ENCODE measurements around the gene PKDREJ.
A peak's percentile ranks its signal among the peaks of the same experiment; 100 is the strongest.
"Not testable (repeated sequence)": the region's sequence is repeated elsewhere in the genome, so short reads cannot be mapped to it uniquely, and the experiment has no call there.

Gene PKDREJ

DNA sequence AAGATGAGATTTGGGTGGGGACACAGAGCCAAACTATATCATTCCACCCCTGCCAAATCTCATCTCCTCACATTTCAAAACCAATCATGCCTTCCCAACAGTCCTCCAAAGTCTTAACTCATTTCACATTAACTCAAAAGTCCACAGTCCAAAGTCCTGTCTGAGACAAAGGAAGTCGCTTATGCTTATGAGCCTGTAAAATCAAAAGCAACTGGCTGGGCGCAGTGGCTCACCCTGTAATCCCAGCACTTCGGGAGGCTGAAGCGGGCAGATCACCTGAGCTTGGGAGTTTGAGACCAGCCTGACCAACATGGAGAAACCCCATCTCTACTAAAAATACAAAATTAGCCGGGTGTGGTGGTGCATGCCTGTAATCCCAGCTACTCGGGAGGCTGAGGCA, 1.4 kb upstream of the PKDREJ start:
- DNase-seq (ENCODE audit: low read depth in 2 of 2): not testable (repeated sequence)

DNA sequence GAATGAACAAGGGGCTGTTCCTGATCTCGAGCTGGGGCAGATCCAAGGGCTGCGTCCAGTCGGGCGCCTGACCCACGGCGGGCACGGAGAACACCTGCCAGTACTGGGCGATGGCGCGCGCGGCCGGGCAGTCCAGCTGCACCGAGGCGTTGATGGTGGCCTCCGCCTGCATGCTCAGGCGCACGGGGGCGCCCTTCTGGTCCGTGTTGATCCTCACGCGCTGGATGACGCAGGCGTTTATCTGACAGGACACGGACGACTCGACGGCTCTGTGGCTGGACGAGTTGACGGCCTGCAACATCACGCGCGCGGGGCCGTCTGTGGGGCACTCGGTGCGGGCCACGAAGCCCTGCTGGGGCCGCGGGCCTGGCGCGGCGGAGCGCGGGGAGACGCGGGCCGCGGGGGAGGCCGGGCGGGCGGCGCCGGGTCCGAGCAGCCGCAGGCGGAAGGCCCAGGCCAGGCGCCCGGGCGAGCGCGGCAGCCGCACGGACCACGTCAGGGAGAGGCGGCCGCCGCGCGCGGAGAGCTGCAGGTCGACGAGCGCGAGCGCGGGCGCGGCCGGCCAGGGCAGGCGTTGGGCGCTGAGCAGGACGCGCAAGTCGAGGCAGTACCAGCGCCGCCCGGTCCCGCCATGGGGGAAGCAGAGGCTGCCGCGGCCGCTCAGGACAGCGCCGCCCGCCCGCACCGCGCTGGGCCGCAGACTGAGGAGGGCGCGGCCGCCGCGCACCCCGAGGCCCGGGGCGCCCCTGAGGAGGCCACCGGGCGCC, 511 bp downstream of the PKDREJ start:
- peak in 1 of 2 experiments; percentile 38 for DNase-seq (ENCODE audit: low read depth in 2 of 2)

DNA sequence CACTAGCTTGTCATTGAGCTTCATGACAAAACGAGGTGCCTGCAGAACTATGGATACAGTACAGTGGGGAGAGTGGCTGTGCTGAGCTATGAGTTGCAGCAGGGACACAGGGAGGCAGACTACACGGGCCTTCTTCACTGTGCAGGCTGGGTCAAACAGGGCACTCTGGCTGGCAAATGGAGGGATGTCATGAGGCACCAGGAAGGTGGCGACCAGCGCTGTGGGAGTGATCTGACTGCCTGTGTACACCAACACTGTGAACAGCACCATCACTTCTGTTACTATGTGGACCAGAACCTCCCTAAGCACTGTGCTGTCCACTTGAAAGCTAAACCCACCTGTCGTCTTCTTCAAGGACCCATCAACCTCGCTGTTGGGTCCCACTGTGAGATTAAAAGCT, 3.1 kb downstream of the PKDREJ start:
- no peak for DNase-seq (ENCODE audit: low read depth in 2 of 2)

DNA sequence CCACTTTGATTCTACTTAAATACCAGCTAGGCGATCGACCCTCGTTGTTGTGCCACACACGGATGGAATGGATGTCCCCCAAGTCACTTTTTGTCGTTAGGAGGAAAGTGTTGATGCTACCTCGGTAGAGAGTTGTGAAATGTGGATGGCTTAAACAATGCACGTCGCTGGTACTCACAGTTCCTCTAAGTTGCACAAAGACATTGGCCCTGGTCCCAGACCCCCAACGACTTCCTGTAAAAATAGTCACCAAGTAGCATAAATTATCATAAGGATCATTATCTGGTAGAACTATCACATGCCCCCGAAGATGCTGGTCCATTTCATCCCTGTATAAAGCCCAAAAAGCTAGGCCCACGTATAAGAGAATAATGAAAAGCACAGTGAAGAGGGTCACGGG, 3.8 kb downstream of the PKDREJ start:
- no peak for DNase-seq (ENCODE audit: low read depth in 2 of 2)

DNA sequence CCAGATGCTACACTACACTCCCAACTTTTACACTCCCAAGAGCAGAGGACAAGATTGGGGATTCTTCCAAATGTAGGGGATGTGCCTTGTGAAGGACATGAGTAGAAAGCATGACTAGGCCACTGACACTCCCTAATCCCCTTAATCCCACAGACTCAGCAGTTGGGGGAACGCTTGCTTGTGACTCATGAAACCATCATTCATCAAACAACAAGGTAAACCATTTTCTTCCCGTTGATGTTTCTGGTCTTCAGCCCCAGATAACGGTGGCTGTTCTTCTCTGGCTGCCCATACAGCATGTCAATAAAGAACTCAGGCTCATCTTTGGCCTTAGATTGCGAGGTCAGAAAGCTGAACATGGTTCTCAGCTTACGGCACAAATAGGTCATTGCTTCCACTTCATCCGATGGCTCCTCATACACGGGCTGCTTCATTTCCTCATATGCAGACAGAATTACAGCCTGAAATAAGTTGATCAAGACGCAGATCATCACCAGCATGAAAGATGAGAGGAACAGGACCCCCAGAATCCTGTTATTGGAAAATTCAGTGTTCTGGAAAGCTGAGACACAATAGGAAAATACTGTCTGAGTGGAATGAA, 6.7 kb downstream of the PKDREJ start:
- no peak for DNase-seq (ENCODE audit: low read depth in 2 of 2)

DNA sequence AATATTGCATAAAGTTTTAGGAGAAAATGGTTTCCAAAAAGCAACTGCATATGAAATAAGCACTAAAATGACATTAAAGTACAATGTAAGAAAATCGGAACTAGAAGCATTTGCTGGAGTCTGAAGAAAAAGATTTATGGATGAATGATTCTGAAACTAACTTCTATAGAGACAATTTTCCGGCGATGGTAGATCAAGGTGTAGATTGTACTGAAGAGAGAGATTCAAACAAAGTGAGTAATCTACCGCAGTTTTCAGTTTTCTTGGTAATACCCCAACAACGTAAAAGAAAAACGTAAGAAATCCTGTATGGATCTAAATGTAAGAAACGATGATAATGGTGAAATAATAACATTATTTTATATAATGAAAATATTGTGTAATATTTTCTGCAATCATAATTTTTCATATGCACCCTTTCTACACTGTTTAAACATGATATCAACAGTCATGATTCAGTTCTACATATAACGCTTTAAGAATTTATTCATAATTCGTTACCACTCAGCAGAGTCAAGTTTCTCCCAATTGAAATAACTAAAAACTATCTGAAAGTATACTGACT, 11.2 kb downstream of the PKDREJ start:
- no peak for DNase-seq (ENCODE audit: low read depth in 2 of 2)

DNA sequence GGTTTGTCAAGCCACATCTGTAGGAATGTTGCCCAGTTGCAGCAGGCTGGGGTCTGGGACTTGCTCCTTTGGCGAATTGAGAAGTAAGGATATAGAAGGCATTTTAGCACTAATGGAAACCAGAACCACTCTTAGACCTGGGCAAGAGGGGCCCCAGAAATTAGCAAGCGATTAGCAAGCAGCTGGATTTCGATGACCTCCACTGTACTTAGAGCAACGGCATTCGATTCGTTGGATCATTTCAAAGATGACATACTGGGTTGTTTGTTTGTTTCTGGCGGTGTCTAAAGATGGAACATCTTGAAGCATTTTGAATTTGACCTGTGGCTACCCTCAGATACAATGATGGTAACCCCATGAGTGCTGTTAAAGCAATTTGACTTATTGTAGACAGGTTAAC, 11.9 kb downstream of the PKDREJ start:
- DNase-seq (ENCODE audit: low read depth in 2 of 2): no peak

DNA sequence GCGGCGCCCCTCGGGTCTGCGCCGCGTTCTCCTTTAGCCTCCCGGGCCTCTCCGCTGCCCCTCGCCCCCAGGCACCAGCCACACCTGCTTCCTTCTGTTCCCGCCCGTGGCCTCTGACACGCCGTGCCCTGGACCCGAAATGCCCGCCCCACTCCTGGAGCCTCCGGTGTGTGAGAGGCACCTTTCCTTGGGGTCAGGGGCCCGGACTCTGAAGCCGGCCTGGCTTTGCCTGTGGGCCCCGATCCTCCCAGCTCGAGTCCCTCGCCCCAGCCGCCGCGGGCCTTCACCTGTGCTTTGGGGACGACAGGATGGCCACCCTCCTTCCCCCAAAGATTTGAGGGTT, 12.4 kb downstream of the PKDREJ start:
- DNase-seq (ENCODE audit: low read depth in 2 of 2): no peak

DNA sequence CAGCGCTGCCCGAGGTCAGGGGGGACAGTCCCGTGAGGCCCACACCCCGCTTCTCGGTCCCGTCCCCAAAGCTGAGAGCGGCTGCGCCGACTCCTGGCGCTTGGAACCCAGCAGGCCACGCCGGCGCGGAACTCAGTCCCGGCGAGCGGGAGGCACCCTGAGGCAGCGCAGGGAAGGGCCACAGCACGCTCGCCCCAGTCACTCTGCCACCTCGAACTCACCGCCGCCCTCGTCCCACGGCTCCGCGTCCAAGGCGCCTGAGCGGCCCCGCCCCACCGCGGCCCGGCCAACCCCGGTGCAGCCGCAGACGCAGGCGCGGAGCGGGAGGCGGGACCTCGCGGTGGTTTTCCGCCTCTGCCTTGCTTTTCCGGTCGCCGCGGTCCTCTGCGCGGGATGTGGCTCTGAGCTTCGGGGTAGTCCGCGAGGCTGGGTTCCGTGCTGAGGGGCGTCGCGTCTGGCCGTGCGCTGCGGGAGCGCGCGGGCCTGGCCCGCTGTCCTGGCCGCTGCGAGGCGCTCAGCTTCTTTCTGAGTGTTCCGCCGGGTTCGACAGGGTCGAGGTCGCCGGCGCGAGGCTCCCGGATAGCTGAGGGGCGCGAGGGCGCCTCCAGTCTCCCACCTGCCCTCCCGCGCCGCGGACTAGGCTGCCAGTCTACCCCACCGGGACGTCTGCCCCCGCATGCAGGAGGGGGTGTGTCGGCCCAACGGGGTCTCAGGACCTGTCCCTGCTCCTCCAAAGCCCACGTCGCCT, 12.9 kb downstream of the PKDREJ start, which contains the start of gene CDPF1:
TSS of gene CDPF1 (minus strand) at position 259 of the 748 bp plus-strand sequence. CDS start 2,009 bp downstream, outside the sequence.
- peak; percentile 83 to 89 for DNase-seq (ENCODE audit: low read depth in 2 of 2)

DNA sequence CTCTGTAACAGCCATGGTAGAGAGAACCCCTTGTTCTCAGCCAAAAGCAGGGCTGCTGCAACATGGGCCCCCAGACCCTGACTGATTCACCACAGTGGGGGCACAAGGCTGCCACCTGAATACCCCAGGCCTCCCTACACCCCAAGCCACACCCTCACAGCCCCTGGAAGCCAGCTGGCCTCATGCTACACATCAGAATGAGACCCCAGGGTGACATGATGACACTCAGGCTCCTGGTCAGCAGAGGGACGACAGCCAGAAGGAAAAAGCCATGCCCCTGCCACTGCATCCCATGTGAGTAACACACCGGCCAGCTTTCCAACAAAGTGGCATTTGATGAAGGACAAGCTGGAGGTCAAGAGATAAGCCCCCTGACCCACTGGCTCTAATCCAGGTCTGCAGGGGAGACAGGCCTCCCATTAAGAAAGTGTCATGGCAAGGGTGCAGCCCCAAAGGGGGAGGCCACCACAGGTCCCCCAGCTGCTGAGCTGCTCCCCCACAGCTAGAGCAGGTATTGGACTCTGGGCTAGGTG, 15.6 kb downstream of the PKDREJ start:
- DNase-seq (ENCODE audit: low read depth in 2 of 2): no peak

DNA sequence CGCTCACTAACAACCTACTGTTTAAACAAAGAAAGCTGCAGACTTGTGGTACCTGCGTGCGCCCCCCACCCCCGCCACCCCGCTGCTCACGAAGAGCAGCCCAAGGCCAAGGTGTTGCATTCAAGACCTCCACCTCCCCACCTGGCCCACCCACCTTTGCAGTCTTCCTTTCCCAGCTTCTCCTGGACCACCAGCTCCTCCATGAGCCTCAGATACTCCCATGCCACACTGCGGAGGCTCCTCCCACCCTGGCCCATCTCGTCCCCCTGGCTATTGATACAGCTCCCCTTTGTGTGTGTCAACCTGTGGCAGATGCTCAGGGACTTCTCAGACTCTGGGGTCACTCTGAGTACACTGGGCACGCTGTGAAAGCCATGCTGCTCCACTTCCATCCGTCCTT, 17.0 kb downstream of the PKDREJ start:
- DNase-seq (ENCODE audit: low read depth in 2 of 2): no peak

DNA sequence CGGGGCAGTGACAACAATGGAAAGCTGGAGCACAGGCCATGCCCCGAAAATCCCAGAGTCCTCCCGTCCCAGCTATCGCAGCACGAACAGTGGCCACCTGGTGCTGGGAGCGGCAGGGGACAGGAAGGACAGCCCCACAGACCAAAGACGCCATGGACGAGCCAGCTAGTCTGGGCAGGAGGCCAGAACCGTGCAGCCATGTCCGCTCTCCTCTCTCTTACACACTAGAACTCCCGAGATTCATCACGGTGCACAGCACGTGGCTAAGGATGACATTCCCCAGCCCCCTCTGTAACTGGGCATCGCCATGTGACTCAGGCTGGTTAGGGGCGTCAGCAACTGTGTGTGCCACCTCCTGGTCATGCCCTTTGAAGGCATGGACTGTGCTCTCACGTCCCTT, 17.6 kb downstream of the PKDREJ start:
- no peak for DNase-seq (ENCODE audit: low read depth in 2 of 2)

DNA sequence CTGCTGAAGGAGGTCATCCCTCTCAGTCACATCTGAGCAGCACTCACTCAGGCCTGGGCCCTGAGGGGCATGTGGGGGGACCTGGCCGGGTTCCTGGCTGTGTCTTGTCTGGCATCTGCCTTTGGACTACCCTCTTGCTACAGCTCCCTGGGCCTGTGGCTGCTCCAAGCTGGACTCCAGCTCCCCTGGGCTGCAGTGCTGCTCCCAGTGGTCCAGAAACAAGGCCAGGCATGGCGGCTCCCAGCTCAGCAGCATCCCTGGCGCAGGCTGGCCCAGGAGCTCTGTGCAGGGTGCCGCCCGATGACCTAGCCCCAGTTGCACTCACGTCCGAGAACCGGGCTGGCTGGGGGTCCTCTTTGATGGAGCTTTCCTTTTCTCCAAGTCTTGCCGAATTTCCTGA, 18.4 kb downstream of the PKDREJ start:
- DNase-seq (ENCODE audit: low read depth in 2 of 2): no peak

DNA sequence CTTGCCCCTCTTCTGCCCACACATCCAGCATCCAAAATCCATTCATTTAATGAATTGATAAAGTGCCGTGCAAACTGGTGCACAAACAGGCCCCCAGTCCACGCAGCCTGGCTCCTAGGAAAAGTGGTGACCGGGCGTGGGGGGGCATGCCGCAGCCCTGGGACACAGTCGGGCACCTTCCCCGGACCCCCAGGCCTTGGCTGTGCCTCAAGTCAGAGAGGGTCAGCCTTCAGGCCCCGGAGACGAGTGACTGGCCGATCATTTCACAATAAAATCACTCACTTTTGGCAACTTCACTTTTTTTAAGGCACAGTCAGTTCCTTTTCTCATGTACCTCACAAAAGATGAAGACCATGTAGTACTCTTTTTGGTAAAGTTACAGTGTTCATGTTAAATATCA, 21.1 kb downstream of the PKDREJ start:
- no peak for DNase-seq (ENCODE audit: low read depth in 2 of 2)

DNA sequence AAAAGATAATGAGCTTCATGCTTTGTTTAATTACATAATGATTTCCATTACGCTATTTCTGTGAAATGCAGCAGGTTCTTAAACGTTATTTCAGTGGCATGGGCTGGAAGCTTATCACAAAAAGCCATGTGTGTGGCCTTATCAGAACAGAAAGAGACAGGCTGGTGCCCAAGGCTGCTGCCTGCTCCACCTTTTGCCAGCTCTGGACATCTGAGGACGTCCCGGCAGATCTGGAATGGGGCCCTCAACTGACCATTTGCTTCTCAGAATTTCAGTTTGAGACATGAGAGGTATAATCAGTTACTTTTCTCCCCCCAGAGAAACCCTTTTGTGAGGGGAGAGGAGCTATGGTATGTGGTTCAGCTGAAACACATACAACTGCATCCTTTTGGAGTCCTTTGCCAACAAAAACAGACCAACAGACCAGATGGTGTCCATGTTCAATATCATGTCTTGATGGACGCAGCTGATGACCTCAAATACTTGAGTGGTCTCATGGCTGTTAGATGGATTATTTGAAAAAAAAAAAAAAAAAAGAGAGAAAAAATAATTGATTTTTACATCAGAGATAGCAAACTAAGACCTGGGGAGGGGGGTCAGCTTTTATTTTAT, 21.6 kb downstream of the PKDREJ start:
- DNase-seq (ENCODE audit: low read depth in 2 of 2): no peak

DNA sequence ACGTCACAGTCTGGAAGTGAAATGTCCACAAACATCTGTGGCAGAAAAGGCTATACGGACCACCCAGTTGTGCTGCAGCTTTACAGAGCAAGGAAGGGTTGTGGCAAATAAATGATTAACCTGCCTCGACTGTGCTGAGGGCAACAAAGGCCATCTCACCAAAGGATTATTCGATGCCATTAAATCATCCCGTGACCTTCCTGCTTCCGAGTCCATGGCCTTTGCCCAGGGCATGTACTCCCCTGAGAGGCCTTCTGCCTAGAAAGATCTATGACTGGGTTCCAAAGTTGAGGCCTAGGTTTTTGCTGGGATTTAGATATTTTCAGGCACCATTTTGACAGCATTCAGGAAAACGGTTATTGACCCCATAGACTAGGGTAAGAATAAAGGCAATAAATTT, 22.2 kb downstream of the PKDREJ start:
- no peak for DNase-seq (ENCODE audit: low read depth in 2 of 2)

DNA sequence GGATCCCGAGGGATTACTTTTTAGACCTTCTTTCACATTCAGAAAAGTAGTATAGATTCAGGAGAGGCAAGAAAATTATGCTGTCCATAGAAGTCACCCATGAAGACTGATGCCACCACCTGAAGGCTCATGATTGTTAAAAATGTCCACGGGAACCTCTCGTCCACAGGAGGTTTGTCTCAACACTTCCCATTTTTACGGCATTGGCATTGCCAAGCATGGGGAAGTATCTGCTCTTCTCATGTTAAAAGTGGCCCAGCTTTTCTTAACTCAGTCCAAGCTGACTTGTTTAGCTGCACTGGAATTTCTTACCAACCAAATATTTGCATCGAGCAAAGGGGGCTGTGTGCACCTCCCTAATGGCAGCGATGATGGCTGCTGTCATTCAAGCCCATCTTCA, 22.6 kb downstream of the PKDREJ start:
- DNase-seq (ENCODE audit: low read depth in 2 of 2): no peak

DNA sequence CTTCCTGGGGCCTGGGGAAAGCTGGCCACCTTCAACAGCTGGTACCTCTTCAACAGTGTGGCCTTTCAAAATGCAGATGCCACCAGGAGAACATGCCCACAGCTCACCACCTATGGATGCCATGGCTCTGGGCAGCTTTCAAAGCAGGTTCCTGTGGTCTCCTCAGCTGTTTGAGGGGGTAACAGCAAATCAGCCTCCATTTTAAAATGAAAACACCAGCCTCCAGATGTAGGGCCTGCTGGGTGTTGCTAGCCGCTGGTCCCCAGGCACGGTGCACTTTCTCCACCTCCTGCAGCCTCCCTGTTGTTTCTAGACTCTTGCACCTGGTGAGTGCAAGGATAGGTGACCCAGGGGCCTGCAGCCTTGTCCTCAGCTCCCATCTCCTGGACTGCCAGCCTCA, 23.1 kb downstream of the PKDREJ start:
- DNase-seq (ENCODE audit: low read depth in 2 of 2): no peak

DNA sequence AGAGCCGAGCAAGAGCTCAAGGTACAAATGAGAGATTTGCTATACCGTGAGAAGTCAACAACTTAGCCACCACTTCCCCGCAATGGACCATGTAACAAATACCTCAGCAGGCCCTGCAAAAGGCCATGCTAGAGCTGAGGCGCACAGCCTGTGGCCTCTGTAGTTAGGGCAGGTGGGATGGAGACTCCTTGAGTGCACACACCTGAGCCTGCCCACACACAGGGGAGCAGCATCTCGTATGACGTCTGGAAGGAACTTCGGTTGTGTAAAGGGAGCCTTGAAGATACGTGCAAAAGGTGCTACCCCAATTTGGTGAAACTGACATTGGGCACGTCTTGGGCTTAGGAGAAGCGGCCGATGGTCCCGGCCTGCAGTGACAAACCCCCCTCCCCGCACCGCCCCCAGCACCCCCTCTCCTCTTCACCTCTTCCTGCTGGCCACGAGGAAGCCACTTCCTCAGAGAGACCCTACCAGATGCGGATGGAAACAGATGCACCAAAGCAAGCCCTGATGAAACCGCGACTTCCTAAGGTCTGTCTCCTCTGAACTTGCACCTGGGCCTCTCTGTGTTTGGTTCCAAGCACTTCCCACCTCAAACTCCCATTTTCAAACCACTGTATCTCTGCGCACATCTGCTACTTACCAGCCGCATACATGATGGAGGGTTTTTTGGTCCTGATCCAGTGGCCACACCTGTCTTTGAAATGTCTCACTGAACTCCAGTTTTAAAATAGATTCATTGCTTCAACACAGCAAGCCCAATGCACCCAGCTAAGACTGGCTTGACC, 23.7 kb downstream of the PKDREJ start:
- DNase-seq (ENCODE audit: low read depth in 2 of 2): no peak

DNA sequence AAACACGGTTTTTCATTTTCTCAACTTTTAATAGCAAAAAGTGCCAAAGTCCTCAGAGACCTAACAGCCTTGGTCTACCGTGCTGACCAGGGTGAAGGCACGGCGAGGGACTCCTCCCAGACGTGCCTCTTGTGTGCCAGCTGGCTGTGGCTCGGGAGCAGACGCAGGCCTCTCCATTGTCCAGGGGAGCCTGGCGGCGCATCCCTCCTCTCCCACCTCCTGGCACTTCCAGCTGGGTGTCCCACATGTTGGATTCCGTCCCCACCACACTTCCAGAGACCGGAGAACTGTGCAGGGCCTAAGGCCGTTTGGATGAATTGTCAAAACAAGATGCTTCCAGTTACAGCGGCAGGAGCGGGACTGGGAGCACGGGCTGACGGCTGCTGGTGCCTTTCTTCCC, 24.6 kb downstream of the PKDREJ start:
- DNase-seq (ENCODE audit: low read depth in 2 of 2): no peak

DNA sequence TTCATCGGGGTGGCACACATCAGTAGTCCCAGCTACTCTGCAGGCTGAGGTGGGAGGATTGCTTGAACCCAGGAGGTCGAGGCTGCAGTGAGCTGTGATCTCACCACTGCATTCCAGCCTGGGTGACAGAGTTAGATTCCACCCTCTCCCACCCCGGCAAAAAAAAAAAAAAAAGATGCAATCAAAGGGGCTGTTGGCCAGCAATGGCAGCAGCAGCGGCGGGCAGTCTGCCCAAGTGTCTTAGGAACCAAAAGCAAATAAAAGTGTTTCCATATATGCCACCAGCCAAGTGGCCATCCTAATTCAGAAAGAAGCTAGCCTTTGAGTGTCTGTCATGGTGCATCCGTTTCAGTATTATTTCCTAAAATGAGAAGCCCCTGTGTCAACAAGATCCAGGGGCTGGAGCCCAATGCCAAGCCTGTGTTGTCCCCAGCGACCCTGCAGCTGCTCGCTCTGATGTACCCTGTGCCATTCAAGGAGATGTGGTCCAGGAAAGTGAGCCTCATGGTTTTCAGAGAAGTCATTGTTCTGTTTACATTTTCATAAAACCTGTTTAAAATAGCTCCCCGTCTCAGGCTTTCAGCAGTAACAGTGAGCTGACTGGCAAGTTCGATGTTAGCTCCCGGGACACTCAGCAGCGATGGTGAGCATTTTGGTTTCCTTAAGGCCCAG, 25.6 kb downstream of the PKDREJ start:
- DNase-seq (ENCODE audit: low read depth in 2 of 2): no peak
